ENCODE measurements around the gene EIF4B.

EIF4B gene

DNA sequence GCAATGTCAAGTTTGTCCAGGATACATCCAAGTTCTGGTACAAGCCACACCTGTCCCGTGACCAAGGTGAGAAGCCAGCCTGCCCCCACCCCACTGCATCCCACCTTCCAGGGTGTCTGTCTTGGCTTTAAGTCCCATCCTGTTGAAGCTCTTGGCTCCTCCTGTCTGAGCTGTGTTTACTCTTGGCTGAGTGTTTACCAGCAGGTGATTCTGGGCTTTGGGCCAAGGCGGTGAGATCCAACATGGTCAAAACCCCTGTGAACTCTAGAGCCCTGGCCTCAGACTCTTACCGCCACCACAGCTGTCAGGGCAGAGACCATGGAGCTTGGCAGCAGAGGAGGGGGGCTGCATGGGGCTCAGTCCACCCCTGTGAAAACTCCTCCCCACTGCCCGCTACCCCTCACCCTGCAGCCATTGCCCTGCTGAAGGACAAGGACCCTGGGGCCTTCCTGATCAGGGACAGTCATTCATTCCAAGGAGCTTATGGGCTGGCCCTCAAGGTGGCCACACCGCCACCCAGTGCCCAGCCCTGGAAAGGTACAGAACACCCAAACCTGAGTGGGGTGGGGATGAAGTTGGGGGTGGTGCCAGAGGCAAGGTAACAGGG, 55.3 kb downstream of the EIF4B start:
- in situ Hi-C loops (cut with HindIII; ENCODE audit: low sequenced_read_pairs), result no loop called here
- TF ChIP-seq, protein P1, sequence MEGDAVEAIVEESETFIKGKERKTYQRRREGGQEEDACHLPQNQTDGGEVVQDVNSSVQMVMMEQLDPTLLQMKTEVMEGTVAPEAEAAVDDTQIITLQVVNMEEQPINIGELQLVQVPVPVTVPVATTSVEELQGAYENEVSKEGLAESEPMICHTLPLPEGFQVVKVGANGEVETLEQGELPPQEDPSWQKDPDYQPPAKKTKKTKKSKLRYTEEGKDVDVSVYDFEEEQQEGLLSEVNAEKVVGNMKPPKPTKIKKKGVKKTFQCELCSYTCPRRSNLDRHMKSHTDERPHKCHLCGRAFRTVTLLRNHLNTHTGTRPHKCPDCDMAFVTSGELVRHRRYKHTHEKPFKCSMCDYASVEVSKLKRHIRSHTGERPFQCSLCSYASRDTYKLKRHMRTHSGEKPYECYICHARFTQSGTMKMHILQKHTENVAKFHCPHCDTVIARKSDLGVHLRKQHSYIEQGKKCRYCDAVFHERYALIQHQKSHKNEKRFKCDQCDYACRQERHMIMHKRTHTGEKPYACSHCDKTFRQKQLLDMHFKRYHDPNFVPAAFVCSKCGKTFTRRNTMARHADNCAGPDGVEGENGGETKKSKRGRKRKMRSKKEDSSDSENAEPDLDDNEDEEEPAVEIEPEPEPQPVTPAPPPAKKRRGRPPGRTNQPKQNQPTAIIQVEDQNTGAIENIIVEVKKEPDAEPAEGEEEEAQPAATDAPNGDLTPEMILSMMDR (IDR thresholded peaks at IDR 0.05; ENCODE audit: low read depth, low read length, missing control alignments), result peak; percentile 7
- no peak for DNase-seq (ENCODE audit: low read depth)
- no peak overlapping the region for H3K4me3 ChIP-seq (ENCODE audit: low read depth, low read length)

DNA sequence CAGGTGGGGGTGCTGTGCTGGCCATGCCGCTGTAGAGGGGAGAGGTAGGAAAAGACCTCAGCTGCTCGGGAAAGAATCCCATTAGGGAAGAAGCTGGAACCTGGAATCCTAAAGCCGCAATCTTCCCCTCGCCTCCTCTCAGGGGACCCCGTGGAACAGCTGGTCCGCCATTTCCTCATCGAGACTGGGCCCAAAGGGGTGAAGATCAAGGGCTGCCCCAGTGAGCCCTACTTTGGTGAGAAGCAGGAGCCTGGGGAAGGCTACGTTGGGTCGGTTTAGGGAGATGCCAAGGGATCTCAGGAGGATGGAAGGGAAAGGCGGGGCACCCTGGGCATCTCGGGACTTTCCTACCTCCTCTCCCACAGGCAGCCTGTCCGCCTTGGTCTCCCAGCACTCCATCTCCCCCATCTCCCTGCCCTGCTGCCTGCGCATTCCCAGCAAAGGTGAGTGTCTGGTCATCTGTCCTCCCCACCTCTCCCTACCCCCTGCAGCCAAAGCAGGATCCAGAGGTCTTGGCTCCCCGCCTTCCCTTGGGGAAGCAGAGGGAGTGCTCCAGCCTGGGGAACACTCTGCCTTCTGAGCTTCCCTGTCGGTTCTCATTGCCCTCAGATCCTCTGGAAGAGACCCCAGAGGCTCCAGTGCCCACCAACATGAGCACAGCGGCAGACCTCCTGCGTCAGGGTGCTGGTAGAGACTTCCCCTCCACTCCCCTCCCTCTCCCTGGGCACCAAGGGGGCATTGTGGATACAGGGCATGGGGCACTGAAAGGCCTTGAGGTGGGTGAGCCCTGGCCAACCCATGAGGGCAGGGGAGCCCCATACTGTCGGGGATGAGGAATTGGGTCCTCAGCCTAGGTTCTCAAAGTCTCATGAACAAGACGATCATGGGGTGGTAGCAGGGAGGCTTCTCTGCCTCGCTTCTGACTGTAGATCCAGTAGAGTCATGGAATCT, 56.0 kb downstream of the EIF4B start:
- H3K4me3 ChIP-seq (ENCODE audit: low read depth, low read length), result no peak overlapping the region
- TF ChIP-seq, protein P1 (IDR thresholded peaks at IDR 0.05; ENCODE audit: low read depth, low read length, missing control alignments), result no peak
- DNase-seq (ENCODE audit: low read depth), result no peak
- in situ Hi-C loops (cut with HindIII; ENCODE audit: low sequenced_read_pairs), result no loop called here

DNA sequence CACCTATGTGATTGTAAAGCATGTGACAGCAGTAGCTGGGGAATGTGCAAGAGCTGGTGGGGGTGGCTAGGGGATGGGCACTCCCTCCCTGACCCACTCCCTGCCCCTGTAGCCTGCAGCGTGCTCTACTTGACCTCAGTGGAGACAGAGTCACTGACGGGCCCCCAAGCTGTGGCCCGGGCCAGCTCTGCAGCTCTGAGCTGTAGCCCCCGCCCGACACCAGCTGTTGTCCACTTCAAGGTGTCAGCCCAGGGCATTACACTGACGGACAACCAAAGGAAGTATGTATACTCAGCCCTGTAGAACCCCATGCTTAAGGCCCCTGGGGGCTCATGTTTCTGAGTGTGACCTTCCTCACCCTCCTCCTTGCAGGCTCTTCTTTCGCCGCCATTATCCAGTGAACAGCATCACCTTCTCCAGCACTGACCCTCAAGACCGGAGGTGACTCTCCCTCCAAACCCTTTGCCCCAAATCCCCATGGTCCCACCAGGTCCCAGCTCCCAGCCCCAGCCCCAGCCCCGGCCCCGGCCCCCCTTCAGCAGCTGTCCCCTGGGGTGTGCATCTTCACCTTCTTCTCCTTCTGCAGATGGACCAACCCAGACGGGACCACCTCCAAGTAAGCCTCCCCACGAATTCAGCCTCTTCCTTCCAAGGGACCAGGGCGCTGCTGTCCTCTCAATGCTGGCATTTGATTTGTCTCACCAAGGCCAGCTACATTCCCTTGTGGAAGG, 56.9 kb downstream of the EIF4B start:
- in situ Hi-C loops (cut with HindIII; ENCODE audit: low sequenced_read_pairs), result no loop called here
- no peak overlapping the region for H3K4me3 ChIP-seq (ENCODE audit: low read depth, low read length)
- TF ChIP-seq, protein P1 (IDR thresholded peaks at IDR 0.05; ENCODE audit: low read depth, low read length, missing control alignments), result no peak
- DNase-seq (ENCODE audit: low read depth), result no peak

- DNase-seq (ENCODE audit: low read depth), result no peak
- in situ Hi-C loops (cut with HindIII; ENCODE audit: low sequenced_read_pairs), result no loop called here
- no peak overlapping the region for H3K4me3 ChIP-seq (ENCODE audit: low read depth, low read length)
- TF ChIP-seq, protein P1 (IDR thresholded peaks at IDR 0.05; ENCODE audit: low read depth, low read length, missing control alignments), result no peak
These were observed 57.7 kb downstream of the EIF4B start for GRCh38 chr12:53063708-53064612.

DNA sequence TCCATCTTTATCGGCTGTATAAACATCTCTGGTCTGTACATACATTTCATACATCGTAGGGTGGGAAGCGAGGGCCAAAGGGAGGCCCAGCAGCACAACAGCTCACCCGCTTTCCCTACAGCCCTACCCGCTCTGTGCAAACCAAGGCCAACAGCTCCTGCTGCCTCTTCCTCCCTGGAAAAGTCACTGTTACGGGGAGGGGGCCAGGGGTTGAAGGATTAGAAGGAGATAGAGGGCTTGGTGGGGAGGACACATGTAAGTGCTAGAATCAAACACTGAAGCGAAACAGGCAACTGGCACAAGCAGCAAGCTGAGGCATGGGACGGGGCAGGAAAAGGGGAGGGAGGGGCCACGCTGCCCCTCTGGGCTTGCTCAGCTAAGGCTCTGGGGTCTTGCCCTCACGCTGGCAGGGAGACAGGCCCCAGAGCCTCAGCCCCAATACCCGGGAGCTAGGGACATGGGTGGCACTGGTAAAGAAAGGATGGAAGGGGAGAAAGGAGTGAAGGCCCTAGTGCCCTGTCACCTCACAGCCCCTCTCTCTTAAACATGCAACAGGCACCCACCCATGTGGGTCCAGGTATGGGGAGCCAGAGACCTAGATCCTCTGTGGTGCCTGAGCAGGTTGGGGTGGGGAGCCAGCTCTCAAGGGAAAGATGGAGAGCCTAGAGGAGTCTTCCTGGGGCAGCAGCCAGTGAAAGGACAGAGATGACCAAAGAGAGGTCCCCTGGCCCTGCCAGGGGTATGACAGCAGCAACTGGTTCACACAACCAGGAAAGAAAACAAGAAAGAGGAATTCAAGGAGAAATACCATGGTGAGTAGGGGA, 58.6 kb downstream of the EIF4B start:
- no peak overlapping the region for H3K4me3 ChIP-seq (ENCODE audit: low read depth, low read length)
- TF ChIP-seq, protein P1 (IDR thresholded peaks at IDR 0.05; ENCODE audit: low read depth, low read length, missing control alignments), result no peak
- DNase-seq (ENCODE audit: low read depth), result no peak
- in situ Hi-C loops (cut with HindIII; ENCODE audit: low sequenced_read_pairs), result loop anchor here (5.0 kb wide), 2 partner anchors 37 to 107 kb away; partner anchors contain the start of gene SOAT2

Measured in astrocyte of the cerebellum (primary cell).